Right lobe of liver (tissue), 4 donors: Measurements from ENCODE around the gene SCRN1.

Experiments
- POLR2A ChIP-seq: fragments of 450-650 bp; IDR thresholded peaks from one replicate; pipeline ENCODE4 v1.6.1; 2017; ENCODE audit warnings: antibody characterized with exemption, mild to moderate bottlenecking
- TF ChIP-seq, protein P1 (sequence below), 4 donors: fragments of 200-600 bp in 3 of 4; fragments of 450-650 bp in 1 of 4; IDR thresholded peaks; one replicate each; pipeline versions ENCODE4 v1.5.1 to v1.8.0; 2016 to 2022; ENCODE audit warnings: antibody characterized with exemption in 4 of 4, mild to moderate bottlenecking in 2 of 4
- donor health status: DM: no; HTN: no; CAD: no.
- donor health status: DM: no; HTN: no; CAD: no.
- donor health status: DM: no; HTN: yes; CAD: no.

GRCh38 chr7:29988424-29989256, 961 bp downstream of the SCRN1 start:
- TF ChIP-seq, protein P1, sequence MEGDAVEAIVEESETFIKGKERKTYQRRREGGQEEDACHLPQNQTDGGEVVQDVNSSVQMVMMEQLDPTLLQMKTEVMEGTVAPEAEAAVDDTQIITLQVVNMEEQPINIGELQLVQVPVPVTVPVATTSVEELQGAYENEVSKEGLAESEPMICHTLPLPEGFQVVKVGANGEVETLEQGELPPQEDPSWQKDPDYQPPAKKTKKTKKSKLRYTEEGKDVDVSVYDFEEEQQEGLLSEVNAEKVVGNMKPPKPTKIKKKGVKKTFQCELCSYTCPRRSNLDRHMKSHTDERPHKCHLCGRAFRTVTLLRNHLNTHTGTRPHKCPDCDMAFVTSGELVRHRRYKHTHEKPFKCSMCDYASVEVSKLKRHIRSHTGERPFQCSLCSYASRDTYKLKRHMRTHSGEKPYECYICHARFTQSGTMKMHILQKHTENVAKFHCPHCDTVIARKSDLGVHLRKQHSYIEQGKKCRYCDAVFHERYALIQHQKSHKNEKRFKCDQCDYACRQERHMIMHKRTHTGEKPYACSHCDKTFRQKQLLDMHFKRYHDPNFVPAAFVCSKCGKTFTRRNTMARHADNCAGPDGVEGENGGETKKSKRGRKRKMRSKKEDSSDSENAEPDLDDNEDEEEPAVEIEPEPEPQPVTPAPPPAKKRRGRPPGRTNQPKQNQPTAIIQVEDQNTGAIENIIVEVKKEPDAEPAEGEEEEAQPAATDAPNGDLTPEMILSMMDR (IDR thresholded peaks at IDR 0.05): no peak
- TF ChIP-seq POLR2A: no peak
